IMR-90 (cell line): ENCODE data around the gene CLCF1.

Source experiments
- FOS ChIP-seq: fragments of 150-350 bp; IDR thresholded peaks from 2 replicates; pipeline ENCODE4 v1.6.1; 2016; ENCODE audit warnings: low read depth, low read length
- MAZ ChIP-seq: IDR thresholded peaks from 2 replicates; pipeline ENCODE4 v1.6.1; 2012; ENCODE audit warnings: low read depth, mild to moderate bottlenecking, low read length, improper control_type of control experiment, moderate library complexity, borderline replicate concordance
- RAD21 ChIP-seq: IDR thresholded peaks from 2 replicates; pipeline ENCODE4 v1.6.1; 2012; ENCODE audit warnings: low read length, improper control_type of control experiment
- RCOR1 ChIP-seq: IDR thresholded peaks from 2 replicates; pipeline ENCODE4 v1.6.1; 2012; ENCODE audit warnings: mild to moderate bottlenecking, low read length, improper control_type of control experiment; ENCODE audit not compliant: insufficient replicate concordance
- SMC3 ChIP-seq: fragments of 150-350 bp; IDR thresholded peaks from 2 replicates; pipeline ENCODE4 v1.6.1; 2016; ENCODE audit warnings: low read depth, mild to moderate bottlenecking, antibody characterized with exemption, low read length, moderate library complexity
- TF ChIP-seq, protein P1 (sequence below): conservative IDR thresholded peaks from 2 replicates; pipeline ENCODE4 v1.5.1; 2012; ENCODE audit warnings: mild to moderate bottlenecking, low read depth, low read length, improper control_type of control experiment

DNA sequence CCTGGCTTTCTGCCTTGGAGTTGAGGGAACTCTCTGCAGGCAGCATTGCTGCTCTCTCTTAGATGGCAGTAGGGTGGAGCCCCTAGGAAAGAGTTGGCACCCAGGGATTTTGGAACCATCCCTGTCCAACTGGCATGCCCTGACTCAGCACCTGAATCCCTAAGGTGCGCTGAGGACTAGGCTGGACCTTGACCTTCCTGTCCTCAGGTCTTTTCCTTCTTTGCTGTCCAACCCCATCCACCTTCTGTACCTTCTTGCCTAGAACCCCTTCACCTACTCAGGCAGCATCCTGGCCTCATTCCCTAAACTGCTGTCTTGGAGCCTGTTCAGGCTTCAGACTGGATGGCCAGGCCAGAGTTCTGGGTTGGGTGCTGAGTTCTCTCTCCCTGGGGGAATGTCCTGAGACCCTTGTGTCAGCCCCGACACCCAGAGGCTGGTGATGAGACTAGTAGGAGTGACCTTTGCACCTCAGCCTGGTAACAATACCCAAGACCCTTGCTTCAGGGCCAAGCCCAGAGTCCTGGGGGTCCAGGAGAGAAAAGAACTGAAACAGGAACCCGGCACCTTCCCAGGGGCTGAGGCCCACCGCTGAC, 17.5 kb downstream of the CLCF1 start:
- TF ChIP-seq, protein P1, sequence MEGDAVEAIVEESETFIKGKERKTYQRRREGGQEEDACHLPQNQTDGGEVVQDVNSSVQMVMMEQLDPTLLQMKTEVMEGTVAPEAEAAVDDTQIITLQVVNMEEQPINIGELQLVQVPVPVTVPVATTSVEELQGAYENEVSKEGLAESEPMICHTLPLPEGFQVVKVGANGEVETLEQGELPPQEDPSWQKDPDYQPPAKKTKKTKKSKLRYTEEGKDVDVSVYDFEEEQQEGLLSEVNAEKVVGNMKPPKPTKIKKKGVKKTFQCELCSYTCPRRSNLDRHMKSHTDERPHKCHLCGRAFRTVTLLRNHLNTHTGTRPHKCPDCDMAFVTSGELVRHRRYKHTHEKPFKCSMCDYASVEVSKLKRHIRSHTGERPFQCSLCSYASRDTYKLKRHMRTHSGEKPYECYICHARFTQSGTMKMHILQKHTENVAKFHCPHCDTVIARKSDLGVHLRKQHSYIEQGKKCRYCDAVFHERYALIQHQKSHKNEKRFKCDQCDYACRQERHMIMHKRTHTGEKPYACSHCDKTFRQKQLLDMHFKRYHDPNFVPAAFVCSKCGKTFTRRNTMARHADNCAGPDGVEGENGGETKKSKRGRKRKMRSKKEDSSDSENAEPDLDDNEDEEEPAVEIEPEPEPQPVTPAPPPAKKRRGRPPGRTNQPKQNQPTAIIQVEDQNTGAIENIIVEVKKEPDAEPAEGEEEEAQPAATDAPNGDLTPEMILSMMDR: no peak
- TF ChIP-seq RAD21: no peak
- no peak for TF ChIP-seq MAZ
- no peak for TF ChIP-seq SMC3
- no peak for TF ChIP-seq RCOR1
- no peak for TF ChIP-seq FOS
